ENCODE measurements around the gene DGKA. TPM values are rescaled to one million over a fixed set of nuclear protein-coding genes. Genes with fewer than 3 reads are reported as not detected.

DGKA gene
- total and polyA plus RNA-seq, 2 of the 4 experiments (the other 2 are of a cell fraction) = 71.9 to 75.1 TPM

GRCh38 chr12:55991110-55991509, 60.1 kb downstream of the DGKA start:
- H2AK5ac ChIP-seq (ENCODE audit: low read depth, low read length) = no peak overlapping the region
- no peak overlapping the region for H2AK9ac ChIP-seq (replicated peaks; ENCODE audit: low read depth, low read length, poor library complexity)
- BruUV-seq (replicated peaks) = no TSS peak
- no peaks in the 10 kb centered on the region for H3K4me1 ChIP-seq (ENCODE audit: control insufficient read depth, insufficient read depth, low read length)
- ChIA-PET POLR2A (ENCODE audit: unreplicated experiment) (no interaction called here), CTCF (interaction anchor here (1.8 kb wide), 1 partner anchor 253 kb away, joined by 4 read pairs; no protein-coding TSS in a partner anchor)
- 0 out of 2 replicates have a peak, but pooled peaks cover 4% of the 10 kb centered on the region for H3K9me1 ChIP-seq (ENCODE audit: insufficient read depth, low read length)
- H3K14ac ChIP-seq (replicated peaks; ENCODE audit: low read depth, low read length) = no peak overlapping the region
- no peak for ATAC-seq (ENCODE audit: low read depth)
- no peak overlapping the region for H3K4ac ChIP-seq (ENCODE audit: low read depth, low read length)
- H4K20me1 ChIP-seq (ENCODE audit: insufficient read depth, low read length) = no peaks in the 10 kb centered on the region; the same call in 1 of the 2 replicates
- H3K9me3 ChIP-seq (ENCODE audit: control insufficient read depth, insufficient read depth, low read length) = no peaks in the 10 kb centered on the region
- no peak overlapping the region for H4K5ac ChIP-seq (ENCODE audit: low read depth, low read length)
- no peak overlapping the region for H4K91ac ChIP-seq (ENCODE audit: insufficient read depth, low read depth, low read length)
- no peak overlapping the region for H3K9ac ChIP-seq (ENCODE audit: low read depth, low read length)
- no CpG with 5 or more reads among the region's 3 CpGs for WGBS, 2 experiments (ENCODE audit: extremely low coverage in 2 of 2, insufficient read length in 1 of 2)
- no peak overlapping the region for H3K4me2 ChIP-seq (ENCODE audit: low read depth, low read length)
- intact Hi-C loops (cut with micrococcal nuclease) (loop anchor here (10.0 kb wide), 1 partner anchor 114 kb away; the partner anchor contains the start of gene PA2G4), in situ Hi-C loops (cut with MboI; ENCODE audit: low sequenced_read_pairs) (no loop called here), dilution Hi-C loops (cut with HindIII; ENCODE audit: low sequenced_read_pairs, unreplicated experiment) (no loop called here)
- H4K8ac ChIP-seq (ENCODE audit: low read depth in 2 of 2, low read length in 2 of 2) = no peak overlapping the region
- H2BK15ac ChIP-seq (ENCODE audit: low read depth, low read length) = no peak overlapping the region
- peaks cover 50% of the 10 kb centered on the region for H3K36me3 ChIP-seq (ENCODE audit: control insufficient read depth, insufficient read depth, low read length)
- no peak overlapping the region for H3K4me3 ChIP-seq (ENCODE audit: insufficient read depth, low read depth, low read length)
- H3K27ac ChIP-seq (ENCODE audit: insufficient read depth, low read length) = no peak overlapping the region
- no peak overlapping the region for H2BK5ac ChIP-seq (ENCODE audit: low read depth, low read length, poor library complexity, severe bottlenecking)
- TF ChIP-seq, protein P1, sequence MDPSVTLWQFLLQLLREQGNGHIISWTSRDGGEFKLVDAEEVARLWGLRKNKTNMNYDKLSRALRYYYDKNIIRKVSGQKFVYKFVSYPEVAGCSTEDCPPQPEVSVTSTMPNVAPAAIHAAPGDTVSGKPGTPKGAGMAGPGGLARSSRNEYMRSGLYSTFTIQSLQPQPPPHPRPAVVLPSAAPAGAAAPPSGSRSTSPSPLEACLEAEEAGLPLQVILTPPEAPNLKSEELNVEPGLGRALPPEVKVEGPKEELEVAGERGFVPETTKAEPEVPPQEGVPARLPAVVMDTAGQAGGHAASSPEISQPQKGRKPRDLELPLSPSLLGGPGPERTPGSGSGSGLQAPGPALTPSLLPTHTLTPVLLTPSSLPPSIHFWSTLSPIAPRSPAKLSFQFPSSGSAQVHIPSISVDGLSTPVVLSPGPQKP (IDR thresholded peaks at IDR 0.05; ENCODE audit: borderline replicate concordance, low read depth, low read length) = no peak
- TF ChIP-seq NFE2L2 (IDR thresholded peaks at IDR 0.05; ENCODE audit: low read depth, low read length) = no peak
- no peak for TF ChIP-seq MXI1 (IDR thresholded peaks at IDR 0.05; ENCODE audit: borderline replicate concordance, low read depth, low read length)
- TF ChIP-seq CTCF (conservative IDR thresholded peaks at IDR 0.05; ENCODE audit: low read depth, low read length) = no peak
- no peak for TF ChIP-seq MAZ (IDR thresholded peaks at IDR 0.05; ENCODE audit: borderline replicate concordance, low read depth, low read length)
- TF ChIP-seq POLR2A (IDR thresholded peaks at IDR 0.05; ENCODE audit: low read depth, low read length) = no peak
- no peak for TF ChIP-seq RFX5 (IDR thresholded peaks at IDR 0.05; ENCODE audit: low read depth, low read length)
- no peak for TF ChIP-seq BHLHE40 (IDR thresholded peaks at IDR 0.05; ENCODE audit: low read depth, low read length)
- TF ChIP-seq RAD21 (IDR thresholded peaks at IDR 0.05; ENCODE audit: low read length) = no peak
- TF ChIP-seq RCOR1 (IDR thresholded peaks at IDR 0.05; ENCODE audit: insufficient replicate concordance, low read length) = no peak
- TF ChIP-seq, protein P2, sequence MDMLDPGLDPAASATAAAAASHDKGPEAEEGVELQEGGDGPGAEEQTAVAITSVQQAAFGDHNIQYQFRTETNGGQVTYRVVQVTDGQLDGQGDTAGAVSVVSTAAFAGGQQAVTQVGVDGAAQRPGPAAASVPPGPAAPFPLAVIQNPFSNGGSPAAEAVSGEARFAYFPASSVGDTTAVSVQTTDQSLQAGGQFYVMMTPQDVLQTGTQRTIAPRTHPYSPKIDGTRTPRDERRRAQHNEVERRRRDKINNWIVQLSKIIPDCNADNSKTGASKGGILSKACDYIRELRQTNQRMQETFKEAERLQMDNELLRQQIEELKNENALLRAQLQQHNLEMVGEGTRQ (IDR thresholded peaks at IDR 0.05; ENCODE audit: low read depth, low read length) = no peak
- TF ChIP-seq FOS (IDR thresholded peaks at IDR 0.05; ENCODE audit: low read depth, low read length) = no peak
- no peak for TF ChIP-seq CEBPB (IDR thresholded peaks at IDR 0.05; ENCODE audit: low read depth, low read length)
- H3K18ac ChIP-seq (ENCODE audit: low read depth, low read length) = no peak overlapping the region
- no peaks in the 10 kb centered on the region for H3K27me3 ChIP-seq (ENCODE audit: control insufficient read depth, insufficient read depth, low read length)
- no peak overlapping the region for H3K56ac ChIP-seq (ENCODE audit: extremely low read depth, insufficient read depth, low read length)
- no peak overlapping the region for H2BK20ac ChIP-seq (ENCODE audit: low read depth, low read length)
- H3K23ac ChIP-seq (ENCODE audit: low read depth, low read length) = no peak overlapping the region
- H2AFZ ChIP-seq (replicated peaks; ENCODE audit: low read length, poor library complexity) = no peak overlapping the region
- no peak for DNase-seq
- peaks cover 3 to 10% of the 10 kb centered on the region in 2 experiments; a peak in 2 of 4 replicates for H3K79me1 ChIP-seq (ENCODE audit: low read depth in 1 of 2, low read length in 2 of 2)
- H2BK120ac ChIP-seq (ENCODE audit: low read depth, low read length) = no peak overlapping the region

Data from IMR-90 (cell line).